Measurements from ENCODE around the gene ADGRD2.

The ADGRD2 gene, protein sequence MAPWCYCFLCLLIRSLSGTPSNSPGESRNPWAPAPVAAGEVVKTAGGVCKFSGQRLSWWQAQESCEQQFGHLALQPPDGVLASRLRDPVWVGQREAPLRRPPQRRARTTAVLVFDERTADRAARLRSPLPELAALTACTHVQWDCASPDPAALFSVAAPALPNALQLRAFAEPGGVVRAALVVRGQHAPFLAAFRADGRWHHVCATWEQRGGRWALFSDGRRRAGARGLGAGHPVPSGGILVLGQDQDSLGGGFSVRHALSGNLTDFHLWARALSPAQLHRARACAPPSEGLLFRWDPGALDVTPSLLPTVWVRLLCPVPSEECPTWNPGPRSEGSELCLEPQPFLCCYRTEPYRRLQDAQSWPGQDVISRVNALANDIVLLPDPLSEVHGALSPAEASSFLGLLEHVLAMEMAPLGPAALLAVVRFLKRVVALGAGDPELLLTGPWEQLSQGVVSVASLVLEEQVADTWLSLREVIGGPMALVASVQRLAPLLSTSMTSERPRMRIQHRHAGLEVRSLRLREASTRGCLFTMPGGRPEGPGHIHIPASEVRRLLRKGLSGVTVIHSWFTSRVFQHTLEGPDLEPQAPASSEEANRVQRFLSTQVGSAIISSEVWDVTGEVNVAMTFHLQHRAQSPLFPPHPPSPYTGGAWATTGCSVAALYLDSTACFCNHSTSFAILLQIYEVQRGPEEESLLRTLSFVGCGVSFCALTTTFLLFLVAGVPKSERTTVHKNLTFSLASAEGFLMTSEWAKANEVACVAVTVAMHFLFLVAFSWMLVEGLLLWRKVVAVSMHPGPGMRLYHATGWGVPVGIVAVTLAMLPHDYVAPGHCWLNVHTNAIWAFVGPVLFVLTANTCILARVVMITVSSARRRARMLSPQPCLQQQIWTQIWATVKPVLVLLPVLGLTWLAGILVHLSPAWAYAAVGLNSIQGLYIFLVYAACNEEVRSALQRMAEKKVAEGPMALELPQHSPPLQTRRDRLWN

GRCh38 chr9:124450241-124450924 lies at the start of gene ADGRD2:
ADGRD2 (plus strand) TSS chr9:124450451; CDS start chr9:124451667, 1,216 bp downstream.
- FAIRE-seq: no peak

- no peak for FAIRE-seq
Measured at GRCh38 chr9:124403246-124403645, 47.0 kb upstream of the ADGRD2 start.

GRCh38 chr9:124409410-124409809 lies 40.8 kb upstream of the ADGRD2 start:
- FAIRE-seq: no peak

- FAIRE-seq: peak; percentile 84
Measured at GRCh38 chr9:124410321-124410913, 39.8 kb upstream of the ADGRD2 start.

DNA sequence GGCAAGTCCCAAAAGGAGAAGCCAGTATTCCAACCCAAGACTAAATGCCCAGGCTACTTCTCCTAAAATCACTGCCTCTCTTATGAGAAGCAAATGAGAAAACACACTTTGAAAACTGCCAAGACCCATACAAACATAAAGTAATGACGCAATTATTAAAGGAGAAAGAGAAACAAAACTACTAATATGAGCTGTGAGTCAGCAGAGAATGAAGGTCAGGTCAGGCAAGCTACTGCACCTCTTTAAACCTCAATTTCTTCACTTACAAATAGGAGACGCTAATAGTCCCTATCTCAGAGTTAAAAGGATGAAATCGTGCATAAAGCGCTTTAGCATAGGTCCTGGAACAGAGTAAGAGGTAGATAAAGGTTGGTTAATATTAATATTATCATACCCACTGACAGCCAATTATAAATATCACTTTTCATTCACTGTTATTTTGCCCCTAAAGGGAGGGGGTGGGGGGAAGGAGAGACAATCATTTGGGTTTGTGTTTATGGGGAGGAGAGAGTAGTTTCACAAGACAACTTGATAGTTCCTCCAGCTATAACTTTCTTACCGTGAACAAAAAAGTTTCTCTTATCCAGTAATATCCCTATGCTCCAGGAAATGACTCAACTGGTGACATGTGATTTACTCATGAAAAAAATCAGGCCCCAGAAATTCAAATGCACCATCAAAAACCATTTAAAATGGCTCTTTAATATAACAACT lies 38.6 kb upstream of the ADGRD2 start:
- no peak for FAIRE-seq

DNA sequence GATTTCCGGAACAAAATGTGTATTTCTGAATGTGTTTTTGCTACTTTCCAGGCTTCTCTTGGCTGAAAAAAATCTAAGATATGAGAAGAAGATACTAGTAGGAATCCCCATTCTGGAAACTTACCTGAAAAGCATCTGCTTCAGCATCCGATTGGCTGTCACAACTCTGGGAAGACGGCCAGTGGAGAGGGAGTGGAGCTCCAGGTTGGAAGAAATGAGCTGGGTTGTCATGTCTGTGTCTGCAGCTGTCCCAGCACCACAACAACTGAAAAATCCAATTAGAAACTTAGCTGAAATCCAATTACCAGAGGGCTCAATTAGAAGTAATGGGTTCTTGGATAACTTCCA lies 38.0 kb upstream of the ADGRD2 start:
- FAIRE-seq: no peak

GRCh38 chr9:124414612-124415011 lies 35.6 kb upstream of the ADGRD2 start:
- no peak for FAIRE-seq

DNA sequence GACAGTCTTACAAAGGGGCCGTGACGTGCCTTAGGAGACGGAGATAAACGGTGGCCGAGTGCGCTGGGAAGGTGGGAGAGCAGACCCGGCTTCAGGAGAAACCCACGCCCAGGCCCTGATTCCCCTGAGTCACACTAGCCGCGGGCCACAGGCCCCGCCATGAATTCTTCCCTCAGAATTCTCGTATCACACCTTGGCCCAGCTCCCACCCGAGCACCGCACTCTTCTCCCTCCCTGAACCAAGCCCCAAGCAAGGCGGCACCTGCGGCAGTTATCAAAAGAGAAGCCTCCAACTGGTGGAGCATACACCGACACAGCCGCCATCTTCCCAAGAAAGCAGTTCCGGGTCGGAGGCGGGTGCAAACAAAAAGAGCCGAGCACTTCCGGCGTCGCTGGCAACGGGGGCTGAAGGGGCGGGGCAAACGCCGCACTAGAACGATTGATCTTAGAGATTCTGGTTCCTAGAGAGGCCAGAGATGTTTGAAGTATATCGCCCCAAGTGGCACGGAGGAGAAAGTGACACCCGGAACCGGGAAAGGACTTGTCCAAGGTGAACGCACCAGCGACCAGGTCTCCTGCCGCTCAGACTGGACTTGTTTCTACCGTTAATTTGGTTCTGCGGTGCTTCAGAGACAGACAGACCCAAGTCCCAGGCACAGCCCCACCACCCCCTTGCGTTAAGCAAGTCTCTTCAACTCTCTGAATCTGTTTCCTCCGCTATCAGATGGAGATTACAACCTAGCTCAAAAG lies 35.0 kb upstream of the ADGRD2 start, which contains the start of gene PSMB7:
TSS of gene PSMB7 (minus strand) at position 341 of the 750 bp plus-strand sequence. CDS start at position 324, 17 bp downstream.
- FAIRE-seq: peak; percentile 94

- FAIRE-seq: no peak
Measured at GRCh38 chr9:124415852-124416484, 34.3 kb upstream of the ADGRD2 start.

GRCh38 chr9:124419832-124420489 lies 30.3 kb upstream of the ADGRD2 start:
- FAIRE-seq: no peak

GRCh38 chr9:124420991-124421543 lies 29.2 kb upstream of the ADGRD2 start:
- no peak for FAIRE-seq

DNA sequence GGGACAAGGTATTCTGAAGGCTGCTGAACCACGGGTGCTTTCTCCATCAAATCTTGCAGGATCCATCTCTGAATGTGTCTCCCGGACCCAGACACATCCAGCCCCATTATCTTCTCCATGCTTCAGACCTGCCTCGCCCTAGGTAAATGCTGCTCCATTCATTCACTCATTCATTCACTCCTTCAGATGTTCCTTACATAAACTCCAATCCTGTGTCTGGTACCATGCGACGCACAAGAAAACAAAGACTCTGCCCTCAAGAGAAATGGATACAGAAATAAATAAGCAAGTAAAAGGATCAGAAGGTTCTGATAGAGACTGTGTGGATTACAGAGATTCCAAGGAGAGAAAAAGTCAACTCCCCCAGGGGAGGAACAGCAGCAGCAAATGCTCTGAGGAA lies 27.1 kb upstream of the ADGRD2 start:
- FAIRE-seq: no peak

DNA sequence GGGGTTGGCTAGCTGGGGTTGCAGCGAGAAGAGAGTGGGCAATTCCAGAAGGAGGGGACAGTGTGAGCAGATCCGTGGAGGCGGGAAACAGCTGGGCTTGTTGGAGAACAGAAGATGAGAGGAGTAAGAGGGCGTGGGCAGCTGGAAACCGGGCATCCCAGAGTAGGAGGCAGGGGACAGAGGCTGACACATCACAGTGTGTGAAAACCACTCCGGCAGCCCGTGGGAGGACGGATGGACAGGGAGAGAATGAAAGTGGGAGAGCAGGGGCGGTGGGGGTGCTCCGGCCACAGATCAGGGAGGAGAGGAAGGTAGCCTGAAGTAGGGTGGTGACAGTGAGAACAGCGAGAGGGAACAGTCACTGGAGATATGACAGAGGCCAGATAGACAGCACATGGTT lies 26.7 kb upstream of the ADGRD2 start:
- FAIRE-seq: no peak

- FAIRE-seq: peak; percentile 87
Measured at GRCh38 chr9:124425733-124426132, 24.5 kb upstream of the ADGRD2 start.

GRCh38 chr9:124426361-124426760 lies 23.9 kb upstream of the ADGRD2 start:
- FAIRE-seq: no peak

DNA sequence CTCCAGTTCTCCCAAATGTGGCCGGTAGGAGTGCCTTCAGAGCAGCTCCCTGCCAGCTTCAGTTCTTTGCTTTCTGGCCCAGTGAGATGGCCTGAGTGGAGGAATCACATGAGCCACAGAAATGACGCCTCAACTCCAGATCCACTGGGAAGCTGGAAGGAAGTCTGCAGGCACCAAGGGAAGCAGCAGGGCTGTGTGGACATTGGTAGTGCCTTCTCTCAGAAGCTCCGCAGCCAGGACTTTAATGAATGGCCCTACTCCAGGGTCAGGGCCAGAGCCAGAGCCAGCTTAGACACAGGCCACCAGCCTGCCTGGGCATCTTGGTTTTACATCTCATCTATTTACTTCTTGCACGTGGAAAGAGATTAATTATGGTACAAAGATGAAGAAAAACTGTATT lies 23.0 kb upstream of the ADGRD2 start:
- no peak for FAIRE-seq

- FAIRE-seq: no peak
Measured at GRCh38 chr9:124428751-124429529, 21.3 kb upstream of the ADGRD2 start.

DNA sequence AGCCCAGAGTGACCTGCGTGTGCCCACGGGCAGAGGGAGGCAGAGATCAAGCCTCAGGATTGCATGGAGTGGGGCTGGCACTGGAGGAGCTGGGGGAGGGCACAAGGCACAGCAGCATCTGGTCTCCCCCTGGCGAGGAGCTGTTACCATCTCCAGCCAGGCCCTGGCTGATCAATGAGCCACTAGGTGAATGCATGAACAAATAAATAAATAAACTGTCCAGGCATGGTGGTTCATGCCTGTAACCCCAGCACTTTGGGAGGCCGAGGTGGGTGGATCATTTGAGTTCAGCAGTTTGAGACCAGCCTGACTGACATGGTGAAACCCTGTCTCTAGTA lies 20.8 kb upstream of the ADGRD2 start:
- FAIRE-seq: no peak

DNA sequence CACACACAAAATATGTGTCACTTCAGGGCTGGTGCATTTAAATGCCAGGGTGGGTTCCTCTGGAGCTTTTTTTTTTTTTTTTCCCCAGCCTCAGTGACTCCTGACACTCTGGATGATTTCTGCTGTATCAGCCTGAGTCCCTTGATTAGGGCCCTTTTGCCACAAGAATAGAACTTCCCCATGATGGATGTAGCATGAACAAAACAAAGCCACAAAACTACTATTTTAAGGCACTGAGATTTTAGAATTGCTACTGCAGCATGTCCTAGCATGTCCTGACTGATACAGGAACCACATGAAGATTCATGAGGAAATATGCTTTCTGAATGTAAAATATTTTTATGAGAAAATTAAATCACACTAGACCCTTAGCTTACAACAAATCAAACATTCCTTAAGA lies 13.9 kb upstream of the ADGRD2 start:
- FAIRE-seq: no peak

Data from A204.1 (cell line).